GM12878 (cell line): ENCODE measurements around the gene CLMP.

Experiments used
- CTCF ChIP-seq, 3 experiments: IDR thresholded peaks in 2 of 3; conservative IDR thresholded peaks in 1 of 3; 2 replicates each; pipeline ENCODE4 v1.5.1; 2011; ENCODE audit warnings: low read depth in 3 of 3, low read length in 3 of 3, mild to moderate bottlenecking in 3 of 3, control low read depth in 2 of 3, moderate library complexity in 2 of 3, inconsistent platforms in 1 of 3, mixed read lengths in 1 of 3; ENCODE audit not compliant: control insufficient read depth in 2 of 3, insufficient read depth in 1 of 3; ENCODE audit errors: extremely low read depth in 1 of 3
- POLR2AphosphoS5 ChIP-seq: IDR thresholded peaks from 2 replicates; pipeline ENCODE4 v1.6.1; 2011; ENCODE audit warnings: mild to moderate bottlenecking, low read length, inconsistent platforms

- TF ChIP-seq POLR2AphosphoS5 (no peak), CTCF (IDR thresholded peaks at IDR 0.05 in 2 of 3, conservative IDR thresholded peaks at IDR 0.05 in 1 of 3; ENCODE audit: control insufficient read depth in 2 of 3, extremely low read depth in 1 of 3, insufficient read depth in 1 of 3, low read depth in 3 of 3, low read length in 3 of 3) (no peak)
These were observed 19.9 kb upstream of the CLMP start for GRCh38 chr11:123214940-123215339.
